DMS53 treated with DMSO at 0.1 percent for 48 hours (cell line): Measurements from ENCODE around the gene NXPE2.
A peak's percentile ranks its signal among the peaks of the same experiment; 100 is the strongest.

ENCODE experiments used
- DNase-seq: peaks from one replicate; lab custom pipeline; 2025; ENCODE audit not compliant: unreplicated experiment; lab: John Stamatoyannopoulos, UW

The NXPE2 gene

GRCh38 chr11:114738954-114739353 is 60.6 kb downstream of the NXPE2 start:
- DNase-seq, result peak; percentile 72

- no peak for DNase-seq
Measured at GRCh38 chr11:114745150-114745671, 66.9 kb downstream of the NXPE2 start.

- DNase-seq, result no peak
Measured at GRCh38 chr11:114746013-114746412, 67.7 kb downstream of the NXPE2 start.
